ENCODE data around the gene CSN2.

The CSN2 gene

GRCh38 chr4:69994782-69995181 is 29.3 kb upstream of the CSN2 start:
- no peak for TF ChIP-seq CTCF (conservative IDR thresholded peaks at IDR 0.05; ENCODE audit: control insufficient read depth, insufficient read depth, low read depth, low read length)
- no peak overlapping the region for H3K4me3 ChIP-seq (ENCODE audit: control insufficient read depth, low read depth, low read length)
- no peak for DNase-seq (ENCODE audit: low read depth)

GRCh38 chr4:69991016-69991415 is 25.5 kb upstream of the CSN2 start:
- H3K4me3 ChIP-seq (ENCODE audit: control insufficient read depth, low read depth, low read length) = no peak overlapping the region
- no peak for DNase-seq (ENCODE audit: low read depth)

GRCh38 chr4:69986663-69987062 is 21.1 kb upstream of the CSN2 start:
- no peak for DNase-seq (ENCODE audit: low read depth)
- H3K4me3 ChIP-seq (ENCODE audit: control insufficient read depth, low read depth, low read length) = no peak overlapping the region
- TF ChIP-seq CTCF (conservative IDR thresholded peaks at IDR 0.05; ENCODE audit: control insufficient read depth, insufficient read depth, low read depth, low read length) = no peak

More at GRCh38 chr4:69991016-69991415, 25.5 kb upstream of the CSN2 start:
- TF ChIP-seq CTCF (conservative IDR thresholded peaks at IDR 0.05; ENCODE audit: control insufficient read depth, insufficient read depth, low read depth, low read length) = no peak

GRCh38 chr4:69984030-69984443 is 18.5 kb upstream of the CSN2 start:
- H3K4me3 ChIP-seq (ENCODE audit: control insufficient read depth, low read depth, low read length) = no peak overlapping the region
- peak; percentile 16 for DNase-seq (ENCODE audit: low read depth)
- no peak for TF ChIP-seq CTCF (conservative IDR thresholded peaks at IDR 0.05; ENCODE audit: control insufficient read depth, insufficient read depth, low read depth, low read length)

GRCh38 chr4:69977582-69977981 is 12.1 kb upstream of the CSN2 start:
- DNase-seq (ENCODE audit: low read depth) = peak; percentile 8
- TF ChIP-seq CTCF (conservative IDR thresholded peaks at IDR 0.05; ENCODE audit: control insufficient read depth, insufficient read depth, low read depth, low read length) = no peak
- no peak overlapping the region for H3K4me3 ChIP-seq (ENCODE audit: control insufficient read depth, low read depth, low read length)

GRCh38 chr4:69974631-69975030 is 9.1 kb upstream of the CSN2 start:
- DNase-seq (ENCODE audit: low read depth) = no peak
- H3K4me3 ChIP-seq (ENCODE audit: control insufficient read depth, low read depth, low read length) = no peak overlapping the region
- no peak for TF ChIP-seq CTCF (conservative IDR thresholded peaks at IDR 0.05; ENCODE audit: control insufficient read depth, insufficient read depth, low read depth, low read length)

GRCh38 chr4:69970071-69970470 is 4.5 kb upstream of the CSN2 start:
- no peak overlapping the region for H3K4me3 ChIP-seq (ENCODE audit: control insufficient read depth, low read depth, low read length)
- no peak for TF ChIP-seq CTCF (conservative IDR thresholded peaks at IDR 0.05; ENCODE audit: control insufficient read depth, insufficient read depth, low read depth, low read length)
- DNase-seq (ENCODE audit: low read depth) = no peak
